Measurements from ENCODE around the gene TST.

TST gene

GRCh38 chr22:37053310-37054055 lies 34.2 kb upstream of the TST start:
- DNase-seq = no peak

GRCh38 chr22:37052386-37053309 lies 33.4 kb upstream of the TST start:
- no peak for DNase-seq

DNA sequence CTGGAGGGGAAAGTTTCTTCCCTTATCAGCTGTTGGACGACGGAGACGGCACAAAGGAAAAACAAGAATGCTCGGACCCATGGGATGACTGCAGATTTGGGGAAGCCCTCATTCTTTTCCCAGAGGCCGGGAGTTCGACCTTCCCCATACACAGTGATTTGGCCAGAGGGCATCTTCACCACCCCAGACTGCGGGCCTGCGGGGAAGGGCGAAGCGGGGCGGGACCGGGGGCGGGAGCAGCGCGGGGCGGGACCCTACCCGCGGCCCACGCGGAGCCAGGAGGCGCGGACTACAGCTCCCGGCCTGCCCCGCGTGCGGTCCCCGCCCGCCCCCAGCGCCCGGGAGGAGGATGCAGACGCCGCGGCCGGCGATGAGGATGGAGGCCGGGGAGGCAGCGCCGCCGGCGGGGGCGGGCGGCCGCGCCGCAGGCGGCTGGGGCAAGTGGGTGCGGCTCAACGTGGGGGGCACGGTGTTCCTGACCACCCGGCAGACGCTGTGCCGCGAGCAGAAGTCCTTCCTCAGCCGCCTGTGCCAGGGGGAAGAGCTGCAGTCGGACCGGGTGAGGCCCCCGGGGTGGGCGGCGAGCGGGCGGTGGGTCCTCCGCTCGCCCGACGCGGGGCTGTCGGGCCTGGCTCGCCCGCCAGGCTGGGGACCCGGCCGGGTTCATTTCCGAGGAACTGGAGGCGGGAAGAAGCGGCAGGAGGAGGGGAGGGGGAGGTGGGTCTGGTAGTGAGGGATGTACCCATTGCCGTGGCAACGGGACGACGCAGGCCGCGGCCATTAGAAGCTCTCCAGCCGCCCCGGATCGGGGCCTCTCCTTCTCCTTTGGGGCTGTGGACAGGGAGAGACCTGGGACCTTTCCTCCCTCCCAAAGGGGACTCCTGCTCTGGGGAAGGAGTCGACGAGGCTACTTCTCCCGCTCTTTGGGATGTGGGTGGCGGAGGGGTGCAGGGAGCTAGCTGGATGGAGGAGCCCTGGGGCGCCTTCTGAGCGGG lies 32.4 kb upstream of the TST start, which contains the start of gene KCTD17:
Gene KCTD17, plus strand, starts transcription at position 352 of the 995 bp plus-strand sequence. Its CDS starts 19 bp downstream, at position 371.
- peak; percentile 76 for DNase-seq

DNA sequence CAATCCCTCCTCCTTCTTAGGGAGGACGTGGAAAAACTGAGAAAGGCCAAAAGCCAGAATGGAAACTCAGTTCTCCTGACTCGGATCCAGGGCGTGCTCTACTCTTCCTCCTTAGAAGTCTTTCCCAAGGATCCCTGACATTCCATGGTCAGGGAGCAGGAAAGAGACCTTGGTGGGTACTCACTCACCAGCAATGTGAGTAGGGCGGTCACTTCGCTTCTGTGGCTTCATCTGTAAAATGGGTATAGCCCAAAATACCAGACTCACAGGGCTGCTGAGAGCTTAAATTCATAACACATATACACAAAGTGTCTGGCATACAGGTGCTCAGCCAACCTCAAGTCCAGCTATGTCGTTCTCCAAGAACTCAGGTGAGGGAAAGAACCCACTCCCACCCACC lies 31.7 kb upstream of the TST start:
- DNase-seq = no peak

DNA sequence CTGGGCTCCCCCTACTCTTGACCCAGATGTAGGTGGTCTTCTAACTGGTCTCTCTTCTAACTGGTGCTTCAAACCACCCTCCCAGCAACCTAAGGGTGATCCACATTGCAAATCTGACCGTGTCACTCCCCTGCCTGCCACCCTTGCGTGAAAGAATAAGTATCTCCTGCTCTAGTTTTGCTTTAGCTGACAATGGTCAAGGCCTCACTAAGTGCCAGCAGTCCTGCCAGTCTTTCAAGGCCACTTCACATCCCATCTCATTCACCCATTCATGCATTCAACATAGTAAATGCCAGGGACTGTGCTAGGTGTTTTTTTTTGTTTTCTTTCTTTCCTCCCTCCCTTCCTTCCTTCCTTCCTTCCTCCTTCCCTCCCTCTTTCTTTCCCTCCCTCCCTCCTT lies 30.0 kb upstream of the TST start:
- no peak for DNase-seq

GRCh38 chr22:37048133-37048532 lies 28.9 kb upstream of the TST start:
- no peak for DNase-seq

GRCh38 chr22:37047006-37047405 lies 27.8 kb upstream of the TST start:
- no peak for DNase-seq

DNA sequence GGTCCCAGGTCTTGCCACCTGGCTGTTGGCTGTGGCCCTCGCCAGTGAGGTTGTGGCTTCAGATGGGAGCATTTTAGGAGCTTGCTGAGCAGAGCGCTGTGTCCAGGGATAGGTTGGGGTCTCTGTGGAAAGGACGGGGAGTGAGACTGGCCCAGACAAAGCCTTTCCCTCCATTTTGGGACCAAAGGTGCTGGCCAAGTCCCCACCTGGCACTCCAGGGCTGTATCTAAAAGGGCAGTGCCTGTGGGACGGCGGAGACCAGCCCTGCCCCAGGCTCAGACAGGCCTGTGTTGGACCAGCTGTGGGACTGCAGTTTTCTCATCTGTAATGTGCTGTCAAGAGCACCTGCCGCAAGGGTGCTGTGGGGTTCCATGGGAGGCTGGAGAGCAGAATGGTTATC lies 27.3 kb upstream of the TST start:
- DNase-seq = no peak

DNA sequence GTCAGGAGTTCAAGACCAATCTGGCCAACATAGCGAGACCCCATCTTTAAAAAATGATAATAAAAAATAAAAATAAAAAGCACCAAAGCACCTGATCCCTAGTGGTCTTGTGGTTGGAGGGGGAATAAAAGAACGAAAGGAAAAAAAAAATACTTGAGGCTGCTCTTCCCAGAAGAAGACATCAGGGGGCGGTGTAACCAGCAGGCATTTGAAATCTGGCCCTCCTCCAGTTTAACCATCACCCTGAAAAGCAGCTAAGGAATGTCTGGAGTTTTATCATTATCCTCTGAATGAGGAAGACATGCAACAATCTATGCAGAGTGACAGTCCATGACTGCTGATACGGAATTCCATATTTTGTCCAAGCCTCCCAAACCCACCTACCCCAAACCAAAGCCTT lies 26.7 kb upstream of the TST start:
- DNase-seq = no peak

GRCh38 chr22:37044634-37045625 lies 25.7 kb upstream of the TST start:
- DNase-seq = no peak

- peak; percentile 90 for DNase-seq
These were observed 24.7 kb upstream of the TST start for GRCh38 chr22:37043828-37044538.

- DNase-seq = no peak
These were observed 24.1 kb upstream of the TST start for GRCh38 chr22:37043209-37043827.

GRCh38 chr22:37039466-37039865 lies 20.2 kb upstream of the TST start:
- DNase-seq = no peak

GRCh38 chr22:37037669-37038068 lies 18.4 kb upstream of the TST start:
- no peak for DNase-seq

DNA sequence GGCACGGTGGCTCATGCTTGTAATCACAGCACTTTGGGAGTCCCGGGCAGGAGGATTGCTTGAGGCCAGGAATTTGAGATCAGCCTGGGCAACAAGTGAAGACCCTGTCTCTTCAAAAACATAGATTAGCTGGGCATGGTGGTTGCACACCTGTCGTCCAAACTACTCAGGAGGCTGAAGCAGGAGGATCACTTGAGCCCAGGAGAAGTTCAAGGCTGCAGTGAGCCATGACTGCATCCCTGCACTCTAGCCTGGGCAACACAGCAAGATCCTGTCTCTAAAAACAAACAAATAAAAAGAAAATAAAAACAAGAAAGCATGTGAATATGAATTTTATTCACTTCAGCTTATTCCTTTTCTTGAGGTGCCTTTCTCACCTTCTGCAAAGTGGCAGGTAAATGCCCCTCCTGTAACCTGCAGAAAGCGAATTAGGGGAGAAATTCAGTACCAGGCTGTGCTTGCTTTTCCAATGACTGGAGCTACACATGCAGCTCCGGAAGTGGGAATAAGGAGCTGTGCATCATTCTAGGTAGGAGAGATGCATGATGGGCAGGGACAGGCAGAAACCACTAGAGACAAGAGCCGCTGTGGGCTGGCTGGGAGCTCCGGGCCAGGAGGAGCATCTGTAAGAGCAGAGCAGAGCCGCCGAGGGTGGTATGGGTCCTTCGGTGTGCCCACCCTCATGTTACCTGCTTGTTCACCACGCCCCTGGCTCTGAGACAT lies 17.6 kb upstream of the TST start:
- no peak for DNase-seq

DNA sequence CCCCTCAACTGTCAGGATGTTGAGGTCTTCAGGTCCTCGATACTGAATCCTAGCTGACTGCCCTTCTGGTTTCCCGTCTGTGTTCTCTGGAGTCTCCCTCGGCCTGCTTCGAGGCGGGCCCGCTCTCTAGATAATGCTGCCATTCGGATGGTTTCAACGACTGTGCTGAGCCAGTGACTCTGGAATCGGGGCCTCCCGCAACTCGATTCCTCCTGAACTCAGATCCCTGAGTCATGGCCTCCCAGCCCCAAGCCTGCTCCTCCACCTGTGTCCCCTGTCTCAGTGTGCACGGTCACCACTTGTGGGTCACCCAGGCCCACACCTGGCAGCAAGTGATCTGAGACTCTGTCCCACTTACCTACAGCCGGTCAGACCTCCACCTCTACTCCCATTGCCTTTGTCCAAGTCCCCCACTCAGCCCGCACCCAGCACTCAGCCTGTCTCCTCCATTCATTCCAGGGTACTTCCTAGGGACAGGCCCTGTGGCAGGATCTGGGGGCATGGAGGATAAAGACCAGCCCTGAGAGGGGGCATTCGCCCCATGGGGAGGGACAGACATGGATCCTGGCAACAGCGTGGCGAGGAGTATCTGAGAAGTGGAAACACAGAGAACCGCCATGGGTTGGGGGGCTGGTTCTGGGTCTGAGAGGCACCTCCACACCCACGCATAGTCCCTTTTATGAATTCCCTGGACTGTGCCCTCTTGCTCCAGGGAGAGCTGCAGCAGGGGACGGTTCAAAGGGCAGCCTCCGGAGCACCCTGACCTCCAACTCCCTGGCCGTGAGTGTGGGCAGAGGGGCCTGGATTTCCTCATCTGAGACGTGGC lies 14.6 kb upstream of the TST start:
- no peak for DNase-seq

DNA sequence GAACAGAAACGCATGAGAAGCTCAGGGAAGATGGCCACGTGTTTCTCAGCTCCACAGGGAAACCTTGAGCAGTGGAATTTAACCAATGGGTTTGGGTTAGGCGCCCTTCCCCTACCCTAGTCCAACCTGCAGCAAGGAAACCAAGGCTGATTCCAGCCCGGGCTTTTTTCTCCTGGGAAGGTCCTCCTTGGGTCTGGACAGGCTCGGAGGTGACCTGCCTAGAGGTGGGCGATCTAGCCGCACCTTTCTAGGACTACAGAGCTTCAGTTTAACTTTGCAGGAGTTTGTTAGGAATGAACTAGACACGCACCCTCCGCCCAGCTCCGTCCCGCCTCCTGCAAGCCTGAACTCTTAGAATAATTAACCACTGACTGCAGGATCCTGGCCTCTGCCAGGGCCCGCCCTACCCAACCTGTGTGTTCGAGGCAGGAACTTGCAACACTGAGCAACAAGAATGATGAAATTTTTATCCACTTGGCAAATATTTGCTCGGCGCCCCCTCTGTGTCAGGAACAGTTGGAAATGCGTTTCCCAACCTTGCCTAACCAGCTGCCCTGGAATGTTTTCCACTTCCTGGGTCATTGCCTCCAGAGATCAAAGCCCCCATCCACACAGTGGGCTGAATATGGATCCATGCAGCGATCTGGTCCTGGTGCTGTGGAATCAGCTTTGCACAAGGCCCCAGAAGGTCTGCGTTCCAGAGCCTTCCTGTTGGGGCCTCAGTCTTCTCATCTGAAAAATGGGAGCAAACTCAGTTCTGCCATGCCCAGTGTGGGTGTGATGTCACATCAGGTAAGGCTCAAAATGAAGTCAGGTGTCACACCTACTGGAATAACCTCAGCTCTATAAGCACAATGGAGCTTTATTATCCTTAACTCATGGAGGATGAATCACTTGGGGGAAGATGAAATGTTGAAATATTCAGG lies 13.6 kb upstream of the TST start:
- peak; percentile 69 for DNase-seq

DNA sequence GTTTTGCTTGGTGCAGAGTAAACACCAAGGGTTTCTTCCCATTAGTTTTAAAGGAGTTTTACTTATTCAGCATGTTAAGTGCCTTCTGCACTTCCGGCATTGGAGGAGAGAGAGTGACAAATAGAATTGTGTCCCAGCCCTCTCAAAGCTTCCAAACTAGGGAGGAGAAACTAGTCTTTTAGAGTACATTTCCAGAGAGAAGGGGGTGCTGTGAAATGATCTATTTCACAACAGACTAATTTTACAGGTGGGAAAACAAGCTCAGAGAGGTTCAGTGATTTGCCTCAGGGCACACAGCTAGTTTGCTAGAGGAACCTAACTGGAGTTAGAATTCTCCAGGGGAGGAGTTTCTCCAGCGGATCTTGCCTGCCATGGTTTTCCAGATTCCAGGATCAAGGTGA lies 12.9 kb upstream of the TST start:
- DNase-seq = no peak

Data from islet precursor cell (in vitro differentiated cells).